Measurements from ENCODE around the gene SHE.

GRCh38 chr1:154517661-154518060, 15.4 kb upstream of the SHE start:
- TF ChIP-seq CTCF (IDR thresholded peaks at IDR 0.05; ENCODE audit: low read length) (no peak), EZH2phosphoT487 (IDR thresholded peaks at IDR 0.05; ENCODE audit: low read length) (no peak), EZH2 (optimal IDR thresholded peaks at IDR 0.05; ENCODE audit: low read depth, low read length) (no peak)
